Activated T-cell treated with anti-CD3 and anti-CD28 coated beads for 24 hours (primary cell): ENCODE measurements around the gene SLBP.
A peak's percentile ranks its signal among the peaks of the same experiment; 100 is the strongest.

Experiments
- DNase-seq: peaks from one replicate; pipeline ENCODE4 v3.0.0-alpha.2; 2020; ENCODE audit warnings: low read depth

The SLBP gene

GRCh38 chr4:1726146-1726934 lies 14.2 kb upstream of the SLBP start:
- DNase-seq: peak; percentile 84

DNA sequence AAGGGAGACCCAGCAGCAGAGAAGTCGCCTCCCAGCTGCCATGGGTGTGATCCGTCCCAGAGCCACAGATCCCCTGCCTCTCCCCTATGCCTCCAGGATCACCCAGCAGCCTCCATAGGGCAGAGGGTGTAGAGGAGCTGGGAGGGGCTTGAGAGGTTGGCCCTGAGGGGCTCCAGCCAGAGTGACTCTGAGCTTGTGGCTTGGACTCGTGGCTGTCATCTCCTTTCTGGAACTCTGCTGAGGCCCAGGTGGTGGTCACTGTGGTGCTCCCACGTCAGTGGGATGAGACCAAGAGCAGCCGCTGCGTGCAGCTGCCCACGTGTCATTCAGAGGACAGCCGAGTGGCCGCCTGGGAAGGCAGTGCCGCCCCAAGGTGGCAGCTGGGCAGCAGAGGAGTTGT lies 13.4 kb upstream of the SLBP start:
- no peak for DNase-seq

DNA sequence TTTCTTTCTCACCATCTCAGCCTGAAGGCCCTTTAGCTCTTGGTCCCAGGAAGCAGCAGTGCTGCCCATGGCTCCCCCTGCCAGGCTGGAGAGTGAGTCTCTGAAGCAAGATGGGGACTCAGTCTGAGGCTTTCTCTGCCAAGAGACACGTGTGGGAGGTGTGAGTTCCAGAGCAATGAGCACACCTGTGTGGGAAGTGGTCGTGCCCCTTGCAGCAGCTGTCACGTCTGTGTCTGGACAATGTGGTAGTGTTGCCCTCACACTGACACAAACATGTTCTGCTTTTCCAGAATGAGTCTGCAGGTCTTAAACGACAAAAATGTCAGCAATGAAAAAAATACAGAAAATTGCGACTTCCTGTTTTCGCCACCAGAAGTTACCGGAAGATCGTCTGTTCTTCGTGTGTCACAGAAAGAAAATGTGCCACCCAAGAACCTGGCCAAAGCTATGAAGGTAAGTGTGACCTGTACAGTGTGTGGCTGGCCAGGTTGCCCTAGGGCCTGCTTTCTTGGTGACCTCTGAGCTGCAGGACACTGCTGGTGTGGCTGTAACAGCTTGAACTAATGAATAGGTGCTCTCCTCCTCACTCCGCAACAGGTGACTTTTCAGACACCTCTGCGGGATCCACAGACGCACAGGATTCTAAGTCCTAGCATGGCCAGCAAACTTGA lies 11.1 kb upstream of the SLBP start:
- DNase-seq: peak; percentile 52

DNA sequence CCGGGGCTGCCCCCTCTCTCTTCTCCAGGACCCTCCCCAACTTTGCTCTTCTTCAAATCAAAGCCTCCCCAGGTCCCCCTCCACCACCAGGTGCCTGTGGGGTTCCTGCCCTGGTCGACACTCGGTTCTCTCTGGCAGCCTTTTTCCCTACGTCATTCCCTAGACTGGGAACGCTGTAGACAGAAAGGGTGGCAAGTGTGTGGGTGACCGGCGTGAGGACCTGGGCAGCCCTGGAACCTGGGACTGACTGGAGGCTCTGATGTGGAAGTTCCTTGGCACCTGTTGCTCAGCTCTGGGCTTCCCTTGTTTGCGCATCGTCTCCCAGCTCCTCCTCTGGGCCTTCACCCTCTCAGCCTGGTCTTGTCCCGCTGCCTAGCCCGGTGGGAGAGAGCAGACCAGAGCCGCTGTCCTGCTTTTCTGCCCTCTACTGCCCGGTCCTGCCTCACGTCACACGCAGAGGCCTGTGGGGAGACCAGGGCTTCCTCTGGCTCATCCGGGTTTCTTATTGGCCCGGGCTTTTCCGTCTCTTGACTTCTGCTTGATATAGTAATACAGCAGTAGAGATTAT lies 10.5 kb upstream of the SLBP start:
- DNase-seq: no peak

- no peak for DNase-seq
Observed at GRCh38 chr4:1721666-1722550, 9.8 kb upstream of the SLBP start.

DNA sequence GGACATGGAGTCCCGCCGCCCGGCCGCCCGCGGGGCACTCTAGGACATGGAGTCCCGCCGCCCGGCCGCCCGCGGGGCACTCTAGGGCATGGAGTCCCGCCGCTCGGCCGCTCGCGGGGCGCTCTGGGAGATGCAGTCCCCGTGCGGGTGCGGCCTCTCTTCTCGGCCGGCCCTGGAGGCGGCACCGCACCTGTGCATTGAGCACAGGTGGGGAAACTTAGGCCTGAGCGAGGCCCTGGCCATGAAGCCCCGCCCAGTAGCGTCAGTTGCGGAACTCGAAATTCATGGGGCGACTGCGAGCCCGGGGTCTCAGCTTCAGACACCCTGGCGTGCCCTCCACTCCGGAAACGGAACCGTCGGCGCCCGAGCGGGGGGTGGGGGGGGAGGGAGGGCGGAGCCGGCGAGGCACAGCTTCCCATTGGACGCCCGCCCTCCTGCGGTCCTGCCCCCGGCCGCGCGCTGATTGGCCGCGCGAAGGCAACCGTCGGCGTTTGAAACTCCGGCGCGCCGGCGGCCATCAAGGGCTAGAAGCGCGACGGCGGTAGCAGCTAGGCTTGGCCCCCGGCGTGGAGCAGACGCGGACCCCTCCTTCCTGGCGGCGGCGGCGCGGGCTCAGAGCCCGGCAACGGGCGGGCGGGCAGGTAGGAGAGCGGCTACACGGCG lies 9.0 kb upstream of the SLBP start, which contains the start of the genes TACC3 and TMEM129:
Gene TACC3 (plus strand): TSS at position 519 of the 663 bp plus-strand sequence. CDS start 1,901 bp downstream, outside the sequence.
Gene TMEM129 (minus strand): TSS at position 321 of the 663 bp plus-strand sequence. CDS start 486 bp downstream, outside the sequence.
- peak; percentile 91 for DNase-seq

DNA sequence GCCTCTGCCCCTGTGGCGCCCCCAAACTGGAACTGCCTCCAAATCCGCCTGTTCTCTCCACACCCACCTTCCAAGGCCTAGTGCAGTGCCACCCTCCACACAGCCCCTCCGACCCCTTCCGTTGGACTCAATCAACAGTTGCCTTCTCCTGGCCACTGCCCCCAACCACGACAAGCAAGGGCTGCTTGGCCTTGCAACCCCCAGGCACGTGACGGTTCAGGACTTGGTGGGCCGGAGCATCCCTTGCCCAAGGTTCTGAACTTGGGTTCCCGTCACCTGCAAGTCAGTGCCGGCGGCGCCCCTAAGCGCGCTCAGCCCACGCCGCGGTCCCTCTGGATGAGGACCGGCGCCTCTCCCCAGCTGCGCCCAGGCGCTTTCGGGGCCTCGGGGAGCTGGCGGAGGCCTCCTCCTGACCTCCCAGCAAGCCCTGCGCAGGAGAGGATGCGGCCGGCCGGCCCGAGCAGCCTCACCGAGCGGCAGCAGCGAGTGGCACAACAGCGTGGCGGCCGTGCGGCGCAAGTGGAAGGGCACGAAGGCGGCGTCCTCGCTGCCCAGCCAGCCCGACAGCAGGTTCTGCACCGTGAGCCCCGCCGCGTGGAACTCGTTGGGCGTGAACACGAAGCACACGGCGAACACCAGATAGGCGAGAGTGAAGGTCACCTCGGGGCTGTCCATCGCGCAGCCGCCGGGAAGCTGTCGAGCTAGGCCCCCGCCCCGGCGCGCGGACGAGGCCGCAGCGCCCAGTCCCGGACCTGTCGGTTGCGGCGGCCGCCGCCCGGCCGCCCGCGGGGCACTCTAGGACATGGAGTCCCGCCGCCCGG lies 8.3 kb upstream of the SLBP start:
- DNase-seq: no peak

DNA sequence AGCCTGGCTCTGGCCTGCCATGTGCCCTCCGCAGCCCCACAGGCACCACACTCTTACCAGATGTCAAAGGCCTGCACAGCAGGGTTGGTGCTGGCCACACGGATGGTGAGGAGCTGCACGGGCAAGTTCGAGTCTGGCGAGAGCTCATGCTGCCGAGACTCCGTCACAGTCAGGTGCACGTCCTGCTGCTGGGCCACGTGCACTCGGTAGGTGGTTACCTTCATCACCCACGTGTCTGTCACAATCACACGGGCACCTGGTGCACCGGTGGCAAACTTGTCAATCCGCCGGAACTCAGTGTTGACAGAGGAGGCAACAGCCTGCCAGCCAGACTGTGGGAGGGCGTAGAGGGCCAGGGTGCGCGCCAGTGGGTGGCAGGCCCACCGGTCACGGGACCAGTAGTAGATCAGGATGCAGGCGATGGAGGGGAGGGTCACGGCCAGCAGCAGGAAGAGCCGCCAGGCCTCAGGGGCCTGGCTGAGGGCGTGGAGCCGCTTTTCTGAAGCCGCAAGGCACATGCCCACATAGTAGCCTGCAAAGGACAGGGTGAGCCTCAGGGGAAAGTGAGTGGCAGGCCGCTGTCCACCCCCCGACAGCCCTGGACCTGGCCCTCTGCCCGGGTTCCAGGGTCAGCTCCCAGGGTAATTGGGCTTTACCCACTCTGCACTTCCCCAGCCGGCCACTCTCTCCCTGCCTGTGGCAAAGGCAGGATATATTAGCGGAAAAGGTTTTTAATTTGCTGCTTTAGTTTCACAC lies 6.2 kb upstream of the SLBP start:
- no peak for DNase-seq

DNA sequence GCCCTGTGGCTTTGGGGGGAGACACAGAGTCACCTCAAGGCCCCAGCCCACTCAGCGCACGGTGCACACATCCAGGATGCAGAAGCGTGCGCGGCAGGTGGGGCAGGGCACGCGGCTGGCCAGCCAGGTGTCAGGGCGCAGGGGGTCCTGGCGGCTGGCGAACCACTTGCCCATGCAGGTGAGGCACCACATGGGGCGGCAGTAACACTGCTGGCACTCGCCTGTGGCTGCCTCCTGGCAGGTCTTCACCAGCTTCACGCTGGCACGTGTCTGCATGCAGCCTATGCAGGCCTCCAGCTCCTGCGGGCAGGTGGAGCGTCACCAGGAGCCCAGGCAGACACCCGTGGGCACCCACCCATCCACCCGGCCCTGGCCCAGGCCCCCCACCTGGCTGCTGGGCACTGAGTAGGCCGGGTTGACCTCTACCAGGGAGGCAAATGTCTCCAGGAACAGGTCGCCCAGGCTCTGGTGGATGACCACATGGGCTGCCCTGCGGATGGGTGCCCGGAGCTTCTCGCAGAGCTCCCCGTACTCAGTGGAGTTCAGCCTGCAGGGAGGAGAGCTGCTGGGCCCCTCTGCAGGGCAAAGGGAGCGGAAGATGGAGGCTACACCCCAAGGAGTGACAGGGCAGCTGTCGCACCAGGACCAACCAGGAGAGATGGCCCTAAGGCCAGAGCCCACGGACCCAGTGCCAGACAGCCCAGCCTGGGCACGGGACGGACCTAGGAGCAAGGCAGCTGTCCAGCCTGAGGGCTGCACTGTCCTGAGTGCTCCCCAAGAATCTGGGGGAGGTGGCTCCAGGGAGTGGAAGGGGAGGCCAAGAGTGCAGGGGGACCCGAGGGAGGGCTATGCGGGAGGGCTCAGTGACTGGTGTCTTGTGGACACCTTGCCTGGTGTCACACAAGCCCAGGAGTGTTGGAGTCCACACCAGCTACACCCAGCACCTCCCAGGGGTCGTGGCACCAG lies 5.3 kb upstream of the SLBP start:
- DNase-seq: no peak

DNA sequence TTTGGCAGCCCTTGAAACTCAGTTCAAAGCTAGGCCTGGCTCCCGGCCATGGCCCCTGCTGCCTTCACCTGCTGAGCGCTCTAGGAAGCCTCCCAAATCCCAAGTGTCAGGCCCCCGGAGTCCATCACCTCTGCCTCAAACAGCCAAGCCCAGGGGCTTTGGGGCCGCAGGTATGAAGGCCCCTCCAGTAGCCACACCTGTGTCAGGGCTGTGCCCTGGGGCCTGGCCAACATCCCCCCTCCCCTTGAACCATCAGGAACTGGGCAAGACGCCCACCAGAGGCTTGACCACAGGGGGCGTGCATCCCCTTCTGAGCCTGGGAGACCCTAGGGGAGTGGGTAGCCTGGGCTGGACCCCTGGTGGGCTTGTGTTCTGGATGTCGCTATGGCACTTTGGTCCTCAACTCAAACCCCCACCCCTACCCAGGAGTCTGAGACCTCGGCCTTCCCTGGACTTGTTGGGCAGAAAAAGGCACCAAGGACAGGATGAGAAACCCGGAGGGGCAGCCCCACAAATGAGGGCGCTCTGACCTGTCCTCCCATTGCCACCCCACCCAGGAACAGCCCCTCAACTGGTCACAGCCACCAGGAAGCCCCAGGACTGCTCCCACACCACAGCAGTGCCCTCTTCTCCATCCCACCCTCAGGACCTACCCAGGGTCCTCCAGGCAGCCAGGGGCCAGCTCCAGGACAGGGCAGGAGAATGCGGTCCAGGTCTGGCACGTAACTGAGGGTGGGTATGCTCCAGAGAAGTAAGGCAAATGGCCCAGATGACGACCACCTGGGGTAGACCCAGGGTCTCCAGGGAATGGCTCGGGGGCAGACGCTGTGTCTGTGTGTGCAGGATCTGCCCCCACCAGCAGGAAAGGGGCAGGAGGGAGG lies 4.2 kb upstream of the SLBP start:
- no peak for DNase-seq

GRCh38 chr4:1715002-1715758 lies 3.1 kb upstream of the SLBP start:
- DNase-seq: no peak

- no peak for DNase-seq
Observed at GRCh38 chr4:1714303-1715001, 2.3 kb upstream of the SLBP start.

GRCh38 chr4:1713003-1713851 lies 1.1 kb upstream of the SLBP start:
- no peak for DNase-seq

- DNase-seq: no peak
Observed at GRCh38 chr4:1711571-1712215, 426 bp downstream of the SLBP start.
